Activated CD8-positive, alpha-beta memory T cell treated with anti-CD3 and anti-CD28 coated beads for 48 hours (primary cell): ENCODE results near the gene ERICH4.
"Not testable (repeated sequence)": the region's sequence is repeated elsewhere in the genome, so short reads cannot be mapped to it uniquely, and the experiment has no call there.

Source experiments
- DNase-seq, 3 experiments: peaks; one replicate each; pipeline ENCODE4 v3.0.0-alpha.2; 2020; ENCODE audit warnings: low read depth in 2 of 3, low spot score in 2 of 3

ERICH4 gene

GRCh38 chr19:41434450-41434849 lies 8.5 kb upstream of the ERICH4 start:
- no peak for DNase-seq

GRCh38 chr19:41435376-41435775 lies 7.6 kb upstream of the ERICH4 start:
- DNase-seq: not testable (repeated sequence)

- DNase-seq: no peak
Measured at GRCh38 chr19:41435936-41436673, 6.9 kb upstream of the ERICH4 start.

- no peak for DNase-seq
Measured at GRCh38 chr19:41436674-41436951, 6.3 kb upstream of the ERICH4 start.

GRCh38 chr19:41437944-41438574 lies 4.9 kb upstream of the ERICH4 start:
- DNase-seq: no peak

- peak; percentile 79 to 87 (median 81) for DNase-seq
Measured at GRCh38 chr19:41439441-41440222, 3.3 kb upstream of the ERICH4 start, which contains the start of gene DMAC2. TSS of gene DMAC2 (minus strand) at chr19:41439912. CDS start at chr19:41439899, 13 bp downstream.

GRCh38 chr19:41441321-41441945 lies 1.5 kb upstream of the ERICH4 start:
- DNase-seq: no peak

- no peak for DNase-seq
Measured at GRCh38 chr19:41443813-41444455, 978 bp downstream of the ERICH4 start.

- no peak for DNase-seq
Measured at GRCh38 chr19:41445575-41445974, 2.6 kb downstream of the ERICH4 start.

- DNase-seq: no peak
Measured at GRCh38 chr19:41447732-41448332, 4.9 kb downstream of the ERICH4 start.

- DNase-seq: peak; percentile 50 to 65 (median 58)
Measured at GRCh38 chr19:41449079-41449864, 6.3 kb downstream of the ERICH4 start.

GRCh38 chr19:41449865-41450178 lies 6.9 kb downstream of the ERICH4 start:
- no peak for DNase-seq

- DNase-seq: no peak
Measured at GRCh38 chr19:41452584-41453275, 9.8 kb downstream of the ERICH4 start.

GRCh38 chr19:41455936-41456335 lies 13.0 kb downstream of the ERICH4 start:
- no peak for DNase-seq

- DNase-seq: no peak
Measured at GRCh38 chr19:41456342-41456918, 13.5 kb downstream of the ERICH4 start.

GRCh38 chr19:41457241-41457640 lies 14.3 kb downstream of the ERICH4 start:
- DNase-seq: no peak

- DNase-seq: no peak
Measured at GRCh38 chr19:41462497-41462896, 19.5 kb downstream of the ERICH4 start.

GRCh38 chr19:41463257-41464256 lies 20.6 kb downstream of the ERICH4 start:
- DNase-seq: not testable (repeated sequence)
